ENCODE data around the gene MTMR3. TPM values are rescaled to one million over a fixed set of nuclear protein-coding genes. Genes with fewer than 3 reads are reported as not detected.

MTMR3 gene
- total RNA-seq, 1 experiment from 2014 or later: 12.1 TPM

GRCh38 chr22:30010789-30011405, 127.9 kb downstream of the MTMR3 start:
- Histone ChIP-seq H3K4me1 (ENCODE audit: insufficient read depth, low read length) (peaks cover 11% of the 10 kb centered on the region), H3K9me2 (replicated peaks; ENCODE audit: low read length) (no peaks in the 10 kb centered on the region), H4K20me1 (ENCODE audit: low read length) (no peaks in the 10 kb centered on the region), H3K9ac (ENCODE audit: low read length) (no peak overlapping the region), H3K27me3 (ENCODE audit: low read length) (no peaks in the 10 kb centered on the region), H2AFZ (ENCODE audit: low read length) (no peak overlapping the region), H3F3A (ENCODE audit: low read length, unreplicated experiment) (no peaks in the 10 kb centered on the region), H3K4me2 (ENCODE audit: low read length) (no peak overlapping the region), H3K79me2 (ENCODE audit: low read length) (no peaks in the 10 kb centered on the region), H3K36me3 (ENCODE audit: low read depth, low read length) (peaks cover 11% of the 10 kb centered on the region; the same call in 1 of the 2 replicates), H3K4me3 (ENCODE audit: low read length) (no peak overlapping the region), H3K27ac (ENCODE audit: low read length) (no peak overlapping the region), H3K9me3 (ENCODE audit: low read length) (no peaks in the 10 kb centered on the region)
- intact Hi-C loops (cut with micrococcal nuclease): no loop called here
- DNase-seq (no peak), ATAC-seq (no peak)
- CTCF ChIA-PET: no interaction called here
- no peak for TF ChIP-seq EZH2phosphoT487 (IDR thresholded peaks at IDR 0.05; ENCODE audit: borderline replicate concordance, low read length)
- no peak for TF ChIP-seq EZH2 (IDR thresholded peaks at IDR 0.05; ENCODE audit: low read length, unreplicated experiment)
- no peak for TF ChIP-seq CTCF (conservative IDR thresholded peaks at IDR 0.05; ENCODE audit: low read depth, low read length)
- POLR2A ChIA-PET (ENCODE audit: unreplicated experiment): no interaction called here
- no TSS peak for BruUV-seq (replicated peaks)

- TF ChIP-seq EZH2 (IDR thresholded peaks at IDR 0.05; ENCODE audit: low read length, unreplicated experiment): no peak
- TF ChIP-seq EZH2phosphoT487 (IDR thresholded peaks at IDR 0.05; ENCODE audit: borderline replicate concordance, low read length): no peak
- TF ChIP-seq CTCF (conservative IDR thresholded peaks at IDR 0.05; ENCODE audit: low read depth, low read length): no peak
- H3K9me3 ChIP-seq (ENCODE audit: low read length): no peaks in the 10 kb centered on the region
- no peaks in the 10 kb centered on the region for H3K9me2 ChIP-seq (replicated peaks; ENCODE audit: low read length)
- DNase-seq (no peak), ATAC-seq (no peak)
- H3F3A ChIP-seq (ENCODE audit: low read length, unreplicated experiment): no peaks in the 10 kb centered on the region
- H3K4me2 ChIP-seq (ENCODE audit: low read length): no peak overlapping the region
- CTCF ChIA-PET: no interaction called here
- H3K4me3 ChIP-seq (ENCODE audit: low read length): no peak overlapping the region
- H3K4me1 ChIP-seq (ENCODE audit: insufficient read depth, low read length): peaks cover 17% of the 10 kb centered on the region
- no peaks in the 10 kb centered on the region for H4K20me1 ChIP-seq (ENCODE audit: low read length)
- no peak overlapping the region for H3K9ac ChIP-seq (ENCODE audit: low read length)
- POLR2A ChIA-PET (ENCODE audit: unreplicated experiment): no interaction called here
- BruUV-seq (replicated peaks): no TSS peak
- H3K27ac ChIP-seq (ENCODE audit: low read length): no peak overlapping the region
- intact Hi-C loops (cut with micrococcal nuclease): no loop called here
- no peaks in the 10 kb centered on the region for H3K79me2 ChIP-seq (ENCODE audit: low read length)
- H3K36me3 ChIP-seq (ENCODE audit: low read depth, low read length): peaks cover 10% of the 10 kb centered on the region; the same call in 1 of the 2 replicates
- H2AFZ ChIP-seq (ENCODE audit: low read length): no peak overlapping the region
- H3K27me3 ChIP-seq (ENCODE audit: low read length): no peaks in the 10 kb centered on the region
Observed at GRCh38 chr22:30013201-30013600, 130.2 kb downstream of the MTMR3 start.

DNA sequence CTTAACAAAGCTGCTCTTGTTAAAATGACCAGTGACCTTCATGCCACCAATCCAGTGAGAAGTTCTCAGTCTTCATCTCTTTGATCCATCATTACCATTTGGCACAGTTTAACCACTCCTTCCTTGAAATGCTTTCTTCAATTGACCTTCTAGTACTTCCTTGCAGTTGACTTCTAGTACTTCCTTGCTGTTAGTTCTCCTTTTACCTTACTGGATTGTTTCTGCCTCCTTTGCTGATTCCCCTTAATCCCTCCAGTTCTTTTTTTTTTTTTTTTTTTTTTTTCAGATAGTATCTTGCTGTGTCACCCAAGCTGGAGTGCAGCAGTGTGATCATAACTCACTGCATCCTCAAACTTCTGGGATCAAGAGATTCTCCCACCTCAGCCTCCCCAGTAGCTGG, 131.3 kb downstream of the MTMR3 start:
- Histone ChIP-seq H3K4me1 (ENCODE audit: insufficient read depth, low read length) (peaks cover 17% of the 10 kb centered on the region), H3K79me2 (ENCODE audit: low read length) (no peaks in the 10 kb centered on the region), H3K4me2 (ENCODE audit: low read length) (no peak overlapping the region), H3F3A (ENCODE audit: low read length, unreplicated experiment) (no peaks in the 10 kb centered on the region), H3K9ac (ENCODE audit: low read length) (no peak overlapping the region), H3K4me3 (ENCODE audit: low read length) (no peak overlapping the region), H3K9me3 (ENCODE audit: low read length) (no peaks in the 10 kb centered on the region), H2AFZ (ENCODE audit: low read length) (no peak overlapping the region), H3K9me2 (replicated peaks; ENCODE audit: low read length) (no peaks in the 10 kb centered on the region), H3K27me3 (ENCODE audit: low read length) (no peaks in the 10 kb centered on the region), H4K20me1 (ENCODE audit: low read length) (no peaks in the 10 kb centered on the region), H3K27ac (ENCODE audit: low read length) (no peak overlapping the region), H3K36me3 (ENCODE audit: low read depth, low read length) (peaks cover 10% of the 10 kb centered on the region; the same call in 1 of the 2 replicates)
- ATAC-seq (no peak), DNase-seq (no peak)
- intact Hi-C loops (cut with micrococcal nuclease): no loop called here
- no TSS peak for BruUV-seq (replicated peaks)
- TF ChIP-seq EZH2phosphoT487 (IDR thresholded peaks at IDR 0.05; ENCODE audit: borderline replicate concordance, low read length) (no peak), CTCF (conservative IDR thresholded peaks at IDR 0.05; ENCODE audit: low read depth, low read length) (no peak), EZH2 (IDR thresholded peaks at IDR 0.05; ENCODE audit: low read length, unreplicated experiment) (no peak)
- ChIA-PET POLR2A (ENCODE audit: unreplicated experiment) (no interaction called here), CTCF (no interaction called here)

Data from PC-3 (cell line).